Measurements from ENCODE around the gene TDRD5. TPM values are rescaled to one million over a fixed set of nuclear protein-coding genes. Genes with fewer than 3 reads are reported as not detected.
A peak's percentile ranks its signal among the peaks of the same experiment; 100 is the strongest.

Gene TDRD5
- total and polyA plus RNA-seq, 12 donors: 0.17 to 1.7 (median 0.64) TPM; not detected in 3

DNA sequence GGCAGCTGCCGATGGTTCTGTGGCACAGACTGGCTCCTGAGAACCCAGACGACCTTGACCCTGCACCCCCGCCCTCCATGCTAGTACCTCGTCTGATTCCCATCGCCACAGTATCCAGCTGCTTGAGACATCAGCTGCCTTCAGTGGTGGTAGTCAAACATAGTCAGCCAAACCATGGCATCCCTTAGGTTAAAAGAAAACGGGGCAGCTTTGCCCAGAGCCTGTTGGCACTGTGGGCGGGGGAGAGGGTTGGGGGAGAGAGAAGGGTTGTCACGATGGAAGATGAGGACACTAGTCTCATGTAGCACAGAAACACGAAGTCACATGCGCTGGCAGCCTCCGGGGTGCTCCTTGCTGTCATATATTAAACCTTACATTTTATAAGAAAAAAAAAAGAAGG lies 961 bp upstream of the TDRD5 start:
- H3K27me3 ChIP-seq: peaks cover 17% of the 10 kb centered on the region
- H3K27ac ChIP-seq: no peak overlapping the region
- H3K36me3 ChIP-seq (replicated peaks in 1 of 2): no peaks in the 10 kb centered on the region
- H3K4me3 ChIP-seq: no peak overlapping the region
- intact Hi-C loops (cut with DNase I): no loop called here
- H3K9me3 ChIP-seq (replicated peaks in 1 of 3): no peaks in the 10 kb centered on the region
- TF ChIP-seq, protein P1, sequence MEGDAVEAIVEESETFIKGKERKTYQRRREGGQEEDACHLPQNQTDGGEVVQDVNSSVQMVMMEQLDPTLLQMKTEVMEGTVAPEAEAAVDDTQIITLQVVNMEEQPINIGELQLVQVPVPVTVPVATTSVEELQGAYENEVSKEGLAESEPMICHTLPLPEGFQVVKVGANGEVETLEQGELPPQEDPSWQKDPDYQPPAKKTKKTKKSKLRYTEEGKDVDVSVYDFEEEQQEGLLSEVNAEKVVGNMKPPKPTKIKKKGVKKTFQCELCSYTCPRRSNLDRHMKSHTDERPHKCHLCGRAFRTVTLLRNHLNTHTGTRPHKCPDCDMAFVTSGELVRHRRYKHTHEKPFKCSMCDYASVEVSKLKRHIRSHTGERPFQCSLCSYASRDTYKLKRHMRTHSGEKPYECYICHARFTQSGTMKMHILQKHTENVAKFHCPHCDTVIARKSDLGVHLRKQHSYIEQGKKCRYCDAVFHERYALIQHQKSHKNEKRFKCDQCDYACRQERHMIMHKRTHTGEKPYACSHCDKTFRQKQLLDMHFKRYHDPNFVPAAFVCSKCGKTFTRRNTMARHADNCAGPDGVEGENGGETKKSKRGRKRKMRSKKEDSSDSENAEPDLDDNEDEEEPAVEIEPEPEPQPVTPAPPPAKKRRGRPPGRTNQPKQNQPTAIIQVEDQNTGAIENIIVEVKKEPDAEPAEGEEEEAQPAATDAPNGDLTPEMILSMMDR (IDR thresholded peaks at IDR 0.05): no peak
- TF ChIP-seq POLR2A (IDR thresholded peaks at IDR 0.05): no peak
- peaks cover 0 to 6% of the 10 kb centered on the region in 2 donors for H3K4me1 ChIP-seq (replicated peaks in 1 of 2)
- DNase-seq: no peak
- 78 to 89% (median 82%) methylated on average over 11 of the region's 11 CpGs for WGBS, 4 donors

DNA sequence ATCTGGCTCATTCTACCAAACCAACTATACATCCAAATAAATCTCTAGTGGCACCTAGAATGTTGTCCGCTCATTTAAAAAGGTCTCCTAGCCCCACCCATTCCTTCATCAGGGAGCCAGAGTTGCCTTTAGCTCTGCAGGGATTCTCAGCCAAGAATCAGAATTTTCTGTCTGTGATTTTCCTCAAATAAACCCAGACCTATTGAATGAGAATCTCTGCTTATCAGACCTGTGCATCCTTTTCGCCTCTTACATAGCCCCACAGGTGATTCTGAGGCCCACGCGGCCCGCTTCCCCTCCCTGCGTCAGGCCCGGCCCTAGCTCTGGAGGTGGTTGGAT lies 410 bp upstream of the TDRD5 start:
- Histone ChIP-seq H3K4me1 (replicated peaks in 1 of 2) (peaks cover 0 to 6% of the 10 kb centered on the region in 2 donors), H3K36me3 (replicated peaks in 1 of 2) (no peaks in the 10 kb centered on the region), H3K4me3 (peak overlapping the region in 1 of 4 donors; percentile 10), H3K27ac (no peak overlapping the region), H3K27me3 (peaks cover 17% of the 10 kb centered on the region), H3K9me3 (replicated peaks in 1 of 3) (no peaks in the 10 kb centered on the region)
- intact Hi-C loops (cut with DNase I): no loop called here
- DNase-seq: no peak
- TF ChIP-seq, protein P1 (IDR thresholded peaks at IDR 0.05): no peak
- no peak for TF ChIP-seq POLR2A (IDR thresholded peaks at IDR 0.05)
- WGBS, 4 donors: 26 to 31% (median 28%) methylated on average over 7 of the region's 7 CpGs

DNA sequence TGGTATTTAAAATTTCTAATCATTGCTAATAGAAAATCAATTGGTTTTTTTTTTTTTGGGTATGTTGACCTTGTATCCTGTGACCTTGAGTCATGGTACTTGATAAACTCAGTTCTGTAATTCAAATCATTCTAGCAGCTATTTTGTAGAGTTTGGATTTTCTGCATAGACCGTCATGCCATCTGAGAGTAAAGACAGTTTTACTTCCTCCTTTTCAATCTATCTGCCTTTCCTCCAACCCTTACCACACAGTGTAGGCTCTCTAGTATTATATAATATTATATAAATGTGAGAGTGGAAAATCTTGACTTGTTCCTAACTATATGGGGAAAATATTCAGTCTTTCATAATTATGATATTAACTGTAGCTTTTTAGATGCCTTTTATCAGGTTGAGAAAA lies 7.0 kb downstream of the TDRD5 start:
- WGBS, 4 donors: 60 to 81% (median 66%) methylated on average over 1 of the region's 1 CpG
- Histone ChIP-seq H3K4me3 (no peak overlapping the region), H3K27me3 (no peaks in the 10 kb centered on the region), H3K27ac (no peak overlapping the region), H3K9me3 (replicated peaks in 1 of 3) (no peaks in the 10 kb centered on the region), H3K4me1 (replicated peaks in 1 of 2) (no peaks in the 10 kb centered on the region), H3K36me3 (replicated peaks in 1 of 2) (no peaks in the 10 kb centered on the region)
- intact Hi-C loops (cut with DNase I): no loop called here
- DNase-seq: no peak
- TF ChIP-seq POLR2A (IDR thresholded peaks at IDR 0.05): no peak
- TF ChIP-seq, protein P1 (IDR thresholded peaks at IDR 0.05): no peak

DNA sequence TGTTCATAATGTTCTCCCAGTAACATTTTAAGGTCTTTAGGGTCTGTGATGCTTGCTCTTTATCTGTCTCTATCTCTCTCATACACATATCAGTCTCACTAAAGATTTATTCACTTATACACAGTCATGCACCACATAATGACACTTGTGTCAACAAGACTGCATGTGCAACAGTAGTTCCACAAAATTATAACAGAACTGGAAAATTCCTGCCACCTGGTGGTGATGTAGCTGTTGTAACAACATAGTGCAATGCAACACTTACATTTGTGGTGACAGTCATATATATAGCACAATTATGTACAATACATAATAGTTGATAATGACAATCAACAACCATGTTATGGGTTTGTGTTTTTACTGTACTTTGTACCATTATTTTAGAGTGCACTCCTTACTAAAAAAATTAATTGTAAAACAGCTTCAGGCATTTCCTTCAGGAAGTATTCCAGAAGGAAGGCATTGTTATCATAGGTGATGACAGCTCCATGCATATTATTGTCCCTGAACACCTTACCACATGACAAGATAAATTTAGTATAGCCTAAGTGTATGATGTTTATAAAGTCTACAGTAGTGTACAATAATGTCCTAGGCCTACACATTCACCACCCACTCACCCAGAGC lies 8.1 kb downstream of the TDRD5 start:
- TF ChIP-seq POLR2A (IDR thresholded peaks at IDR 0.05): no peak
- TF ChIP-seq, protein P1 (IDR thresholded peaks at IDR 0.05): peak; percentile 17 to 46 (median 37)
- no peaks in the 10 kb centered on the region for H3K36me3 ChIP-seq (replicated peaks in 1 of 2)
- no peaks in the 10 kb centered on the region for H3K27me3 ChIP-seq
- intact Hi-C loops (cut with DNase I): no loop called here
- H3K27ac ChIP-seq: no peak overlapping the region
- H3K4me3 ChIP-seq: no peak overlapping the region
- peak in 1 of 7 donors; percentile 46 for DNase-seq
- no peaks in the 10 kb centered on the region for H3K9me3 ChIP-seq (replicated peaks in 1 of 3)
- H3K4me1 ChIP-seq (replicated peaks in 1 of 2): no peaks in the 10 kb centered on the region
